Gastroesophageal sphincter (tissue), 3 donors: ENCODE measurements around the gene CDKAL1.

Experiments used
- CTCF ChIP-seq, 4 experiments: fragments of 200-600 bp in 2 of 4; fragments of 450-650 bp in 2 of 4; sonication (generic) in 1 of 4; IDR thresholded peaks; one replicate each; pipeline ENCODE4 v1.5.1; 2017 to 2019; ENCODE audit warnings: antibody characterized with exemption in 4 of 4, mild to moderate bottlenecking in 2 of 4, moderate library complexity in 2 of 4
- POLR2A ChIP-seq, 2 donors: fragments of 450-650 bp; IDR thresholded peaks; one replicate each; pipeline ENCODE4 v1.6.1; 2017; ENCODE audit warnings: antibody characterized with exemption in 2 of 2, mild to moderate bottlenecking in 2 of 2, moderate library complexity in 1 of 2

- TF ChIP-seq CTCF (IDR thresholded peaks at IDR 0.05) (no peak), POLR2A (IDR thresholded peaks at IDR 0.05) (no peak)
Measured at GRCh38 chr6:21171801-21172200, 637.5 kb downstream of the CDKAL1 start.
